ENCODE results near the gene MINAR1. TPM values are rescaled to one million over a fixed set of nuclear protein-coding genes. Genes with fewer than 3 reads are reported as not detected.
A peak's percentile ranks its signal among the peaks of the same experiment; 100 is the strongest.

Gene MINAR1, protein sequence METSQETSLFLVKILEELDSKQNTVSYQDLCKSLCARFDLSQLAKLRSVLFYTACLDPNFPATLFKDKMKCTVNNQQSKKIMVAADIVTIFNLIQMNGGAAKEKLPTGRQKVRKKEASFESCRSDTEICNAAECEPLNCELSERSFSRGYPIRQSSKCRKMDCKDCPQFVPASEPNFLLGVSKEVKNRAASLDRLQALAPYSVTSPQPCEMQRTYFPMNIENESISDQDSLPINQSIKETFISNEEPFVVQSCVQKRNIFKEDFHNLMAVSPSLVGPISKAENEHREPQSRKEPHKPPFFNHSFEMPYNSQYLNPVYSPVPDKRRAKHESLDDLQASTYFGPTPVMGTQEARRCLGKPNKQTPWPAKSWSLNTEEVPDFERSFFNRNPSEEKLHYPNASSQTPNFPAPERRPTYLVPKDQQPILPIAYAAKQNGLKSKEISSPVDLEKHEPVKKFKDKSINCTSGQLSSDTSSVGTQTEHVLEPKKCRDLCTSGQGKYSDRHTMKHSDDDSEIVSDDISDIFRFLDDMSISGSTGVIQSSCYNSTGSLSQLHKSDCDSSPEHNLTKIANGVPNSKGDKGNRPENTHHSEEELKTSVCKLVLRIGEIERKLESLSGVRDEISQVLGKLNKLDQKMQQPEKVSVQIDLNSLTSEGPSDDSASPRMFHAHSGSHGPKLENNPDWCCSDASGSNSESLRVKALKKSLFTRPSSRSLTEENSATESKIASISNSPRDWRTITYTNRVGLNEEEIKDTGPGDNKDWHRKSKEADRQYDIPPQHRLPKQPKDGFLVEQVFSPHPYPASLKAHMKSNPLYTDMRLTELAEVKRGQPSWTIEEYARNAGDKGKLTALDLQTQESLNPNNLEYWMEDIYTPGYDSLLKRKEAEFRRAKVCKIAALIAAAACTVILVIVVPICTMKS
- 1 to 10 TPM; 1.3 to 2.7 (median 2.2) TPM for total RNA-seq
- 1 to 10 TPM; 1.1 to 3.9 TPM for polyA plus RNA-seq

DNA sequence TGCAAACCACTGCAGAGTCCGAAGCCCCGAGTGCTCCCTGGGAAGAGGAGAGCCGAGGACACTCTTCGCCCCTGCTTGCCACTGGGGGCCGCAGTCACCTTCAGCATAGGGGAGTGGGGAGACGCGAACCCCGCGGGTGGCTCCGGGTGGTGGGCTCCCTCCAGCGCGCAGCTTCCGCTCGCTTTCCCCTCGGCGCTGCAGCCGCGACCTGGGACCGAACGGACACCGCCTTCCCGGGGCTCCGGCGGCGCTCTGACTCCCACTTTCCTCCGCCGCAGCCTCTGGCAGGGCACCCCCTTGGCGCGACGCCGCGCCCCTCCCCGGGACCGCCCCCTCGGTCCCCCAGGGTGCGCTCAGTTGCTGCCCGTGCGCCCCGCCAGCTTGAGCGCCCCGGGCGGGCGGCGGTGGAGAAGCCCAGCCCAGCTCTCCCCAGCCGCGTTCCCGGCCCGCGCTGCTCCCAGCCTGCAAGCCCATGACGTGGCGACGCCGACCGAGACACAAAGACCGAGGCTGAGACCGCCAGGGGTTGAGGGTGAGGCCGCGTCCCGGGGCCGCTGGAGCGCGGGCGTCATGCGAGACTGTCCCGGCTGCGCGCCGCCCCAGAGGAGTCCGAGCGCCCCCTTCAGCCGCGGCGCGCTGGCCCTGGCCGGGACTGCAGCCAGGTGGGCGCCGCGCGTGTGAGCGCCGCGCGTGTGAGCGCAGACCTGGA, at the start of gene MINAR1:
TSS of gene MINAR1 (plus strand) at position 701 of the 709 bp plus-strand sequence. CDS start 23,812 bp downstream, outside the sequence.
- TF ChIP-seq, protein P1, sequence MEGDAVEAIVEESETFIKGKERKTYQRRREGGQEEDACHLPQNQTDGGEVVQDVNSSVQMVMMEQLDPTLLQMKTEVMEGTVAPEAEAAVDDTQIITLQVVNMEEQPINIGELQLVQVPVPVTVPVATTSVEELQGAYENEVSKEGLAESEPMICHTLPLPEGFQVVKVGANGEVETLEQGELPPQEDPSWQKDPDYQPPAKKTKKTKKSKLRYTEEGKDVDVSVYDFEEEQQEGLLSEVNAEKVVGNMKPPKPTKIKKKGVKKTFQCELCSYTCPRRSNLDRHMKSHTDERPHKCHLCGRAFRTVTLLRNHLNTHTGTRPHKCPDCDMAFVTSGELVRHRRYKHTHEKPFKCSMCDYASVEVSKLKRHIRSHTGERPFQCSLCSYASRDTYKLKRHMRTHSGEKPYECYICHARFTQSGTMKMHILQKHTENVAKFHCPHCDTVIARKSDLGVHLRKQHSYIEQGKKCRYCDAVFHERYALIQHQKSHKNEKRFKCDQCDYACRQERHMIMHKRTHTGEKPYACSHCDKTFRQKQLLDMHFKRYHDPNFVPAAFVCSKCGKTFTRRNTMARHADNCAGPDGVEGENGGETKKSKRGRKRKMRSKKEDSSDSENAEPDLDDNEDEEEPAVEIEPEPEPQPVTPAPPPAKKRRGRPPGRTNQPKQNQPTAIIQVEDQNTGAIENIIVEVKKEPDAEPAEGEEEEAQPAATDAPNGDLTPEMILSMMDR (IDR thresholded peaks at IDR 0.05), result no peak
- WGBS, 2 donors, result 1% methylated on average over 31 to 84 of the region's 84 CpGs
- Histone ChIP-seq H3K27me3 (no peaks in the 10 kb centered on the region), H3K9me3 (no peaks in the 10 kb centered on the region), H3K4me1 (peaks cover 0 to 3% (median 0%) of the 10 kb centered on the region in 3 donors), H3K36me3 (no peaks in the 10 kb centered on the region), H3K4me3 (peak within 1 kb of the TSS; percentile 38 to 63 (median 46)), H3K27ac (peak within 1 kb of the TSS; percentile 58 to 67 (median 61))
- ATAC-seq, result peak; percentile 80 to 83 (median 81)
- no peak for FAIRE-seq
- intact Hi-C loops (cut with DNase I), result no loop called here
- peak in 5 of 6 donors; percentile 37 to 81 (median 61) for DNase-seq

DNA sequence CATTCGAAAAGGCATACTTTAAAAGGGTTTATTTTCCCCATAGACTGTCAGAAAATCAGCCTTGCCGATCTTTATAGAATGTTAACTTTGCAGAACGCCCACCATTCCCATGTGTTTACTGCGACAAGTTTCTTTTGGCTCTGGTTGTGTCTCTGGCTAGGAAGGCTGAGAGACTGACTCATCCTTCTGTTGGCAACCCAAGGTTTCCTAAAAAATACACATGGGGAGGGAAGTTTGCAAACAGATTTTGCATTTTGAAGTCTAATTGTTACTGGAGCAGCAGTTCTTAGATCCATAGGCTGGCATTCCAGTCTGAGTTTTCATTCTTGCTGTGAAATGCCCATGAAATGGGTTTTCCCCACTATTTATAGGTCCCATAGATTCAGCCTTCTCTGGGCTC, 37.9 kb upstream of the MINAR1 start:
- H3K4me1 ChIP-seq, result no peaks in the 10 kb centered on the region
- no peak overlapping the region for H3K27ac ChIP-seq
- WGBS, 2 donors, result 87% methylated on average over 4 of the region's 4 CpGs
- H3K9me3 ChIP-seq, result no peaks in the 10 kb centered on the region
- DNase-seq (no peak), ATAC-seq (no peak), FAIRE-seq (no peak)
- intact Hi-C loops (cut with DNase I), result no loop called here
- no peaks in the 10 kb centered on the region for H3K36me3 ChIP-seq
- no peak overlapping the region for H3K4me3 ChIP-seq
- no peaks in the 10 kb centered on the region for H3K27me3 ChIP-seq
- TF ChIP-seq, protein P1 (IDR thresholded peaks at IDR 0.05), result no peak

DNA sequence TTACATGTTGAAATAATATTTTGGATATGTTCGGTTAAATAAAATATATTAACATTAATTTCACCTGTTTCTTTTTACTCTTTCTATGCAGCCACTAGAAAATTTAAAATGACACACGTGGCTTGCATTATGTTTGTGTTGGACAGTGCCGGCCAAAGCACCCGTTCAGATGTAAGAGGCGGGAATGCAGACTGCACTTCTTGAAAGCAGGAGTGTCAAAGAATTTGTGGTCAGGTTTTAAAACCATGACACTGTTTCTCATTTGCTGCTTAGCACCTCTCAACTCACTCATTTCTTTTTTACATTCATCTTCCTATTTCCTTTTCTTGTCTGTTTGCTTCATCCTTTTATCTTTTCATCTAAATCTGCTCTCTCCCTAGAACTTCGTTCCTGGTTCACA, 35.3 kb upstream of the MINAR1 start:
- TF ChIP-seq, protein P1 (IDR thresholded peaks at IDR 0.05), result no peak
- no peaks in the 10 kb centered on the region for H3K36me3 ChIP-seq
- intact Hi-C loops (cut with DNase I), result no loop called here
- H3K4me3 ChIP-seq, result no peak overlapping the region
- H3K27me3 ChIP-seq, result no peaks in the 10 kb centered on the region
- whole genome bisulfite sequencing, 2 donors, result 83 to 87% methylated on average over 6 of the region's 6 CpGs
- H3K9me3 ChIP-seq, result no peaks in the 10 kb centered on the region
- no peak overlapping the region for H3K27ac ChIP-seq
- H3K4me1 ChIP-seq, result no peaks in the 10 kb centered on the region
- DNase-seq (no peak), ATAC-seq (no peak), FAIRE-seq (no peak)

DNA sequence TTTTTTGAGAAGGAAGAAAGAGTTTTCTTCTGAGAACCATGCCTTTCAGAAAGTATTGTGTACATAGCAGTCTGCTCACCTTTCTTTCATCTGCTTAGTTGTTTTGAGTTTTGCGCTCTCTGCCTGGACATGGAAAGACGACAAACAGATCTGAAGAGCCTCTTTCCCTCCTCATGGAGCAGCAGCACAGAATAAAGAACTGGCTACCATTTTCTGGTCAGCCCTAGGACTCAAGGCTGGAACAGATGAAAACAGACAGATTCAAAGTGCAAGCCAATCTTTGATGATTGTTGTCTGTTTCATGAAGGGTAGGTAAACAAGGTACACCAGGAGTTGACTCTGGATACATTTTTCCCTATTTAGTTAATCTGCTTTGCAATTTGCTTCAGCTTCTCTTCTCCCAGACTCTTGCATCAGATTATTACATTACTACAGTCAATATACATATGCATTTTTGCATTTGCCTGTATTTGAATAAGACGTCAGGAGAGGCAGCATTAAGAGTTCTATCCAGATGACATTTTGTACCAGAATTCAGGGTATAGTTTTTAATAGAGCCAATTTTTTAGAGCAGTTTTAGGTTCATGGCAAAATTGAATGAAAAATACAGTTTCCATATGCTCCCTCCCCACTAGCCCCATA, 34.7 kb upstream of the MINAR1 start:
- no peaks in the 10 kb centered on the region for H3K27me3 ChIP-seq
- DNase-seq (no peak), FAIRE-seq (no peak), ATAC-seq (no peak)
- intact Hi-C loops (cut with DNase I), result no loop called here
- no peaks in the 10 kb centered on the region for H3K36me3 ChIP-seq
- 81 to 96% methylated on average over 3 of the region's 3 CpGs for WGBS, 2 donors
- H3K27ac ChIP-seq, result no peak overlapping the region
- H3K4me3 ChIP-seq, result no peak overlapping the region
- TF ChIP-seq, protein P1 (IDR thresholded peaks at IDR 0.05), result no peak
- no peaks in the 10 kb centered on the region for H3K4me1 ChIP-seq
- no peaks in the 10 kb centered on the region for H3K9me3 ChIP-seq
